Measurements from ENCODE around the gene UAP1.

DNA sequence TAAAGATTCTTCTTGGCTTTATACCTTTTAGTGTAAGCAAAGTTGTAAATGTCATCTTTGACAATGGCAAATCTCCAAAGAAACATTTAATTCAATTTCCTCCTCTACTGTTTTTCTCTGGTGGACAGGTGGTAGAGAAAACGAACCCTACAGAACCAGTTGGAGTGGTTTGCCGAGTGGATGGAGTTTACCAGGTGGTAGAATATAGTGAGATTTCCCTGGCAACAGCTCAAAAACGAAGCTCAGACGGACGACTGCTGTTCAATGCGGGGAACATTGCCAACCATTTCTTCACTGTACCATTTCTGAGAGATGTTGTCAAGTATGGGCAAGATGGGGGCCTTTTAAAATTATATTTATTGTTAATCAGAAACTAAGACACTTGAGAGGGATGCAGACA lies 25.8 kb downstream of the UAP1 start:
- TF ChIP-seq, protein P1, sequence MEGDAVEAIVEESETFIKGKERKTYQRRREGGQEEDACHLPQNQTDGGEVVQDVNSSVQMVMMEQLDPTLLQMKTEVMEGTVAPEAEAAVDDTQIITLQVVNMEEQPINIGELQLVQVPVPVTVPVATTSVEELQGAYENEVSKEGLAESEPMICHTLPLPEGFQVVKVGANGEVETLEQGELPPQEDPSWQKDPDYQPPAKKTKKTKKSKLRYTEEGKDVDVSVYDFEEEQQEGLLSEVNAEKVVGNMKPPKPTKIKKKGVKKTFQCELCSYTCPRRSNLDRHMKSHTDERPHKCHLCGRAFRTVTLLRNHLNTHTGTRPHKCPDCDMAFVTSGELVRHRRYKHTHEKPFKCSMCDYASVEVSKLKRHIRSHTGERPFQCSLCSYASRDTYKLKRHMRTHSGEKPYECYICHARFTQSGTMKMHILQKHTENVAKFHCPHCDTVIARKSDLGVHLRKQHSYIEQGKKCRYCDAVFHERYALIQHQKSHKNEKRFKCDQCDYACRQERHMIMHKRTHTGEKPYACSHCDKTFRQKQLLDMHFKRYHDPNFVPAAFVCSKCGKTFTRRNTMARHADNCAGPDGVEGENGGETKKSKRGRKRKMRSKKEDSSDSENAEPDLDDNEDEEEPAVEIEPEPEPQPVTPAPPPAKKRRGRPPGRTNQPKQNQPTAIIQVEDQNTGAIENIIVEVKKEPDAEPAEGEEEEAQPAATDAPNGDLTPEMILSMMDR (IDR thresholded peaks at IDR 0.05) = no peak
- TF ChIP-seq POLR2A (IDR thresholded peaks at IDR 0.05) = no peak

Data from thyroid gland (tissue), 4 donors.